ACC112 (cell line): Measurements from ENCODE around the gene PCDHGC5.

Experiments used
- H2AFZ ChIP-seq: fragments of 200-600 bp; sonication (generic); one replicate; pipeline ENCODE4 v1.6.0; 2017; ENCODE audit warnings: antibody characterized with exemption, low read length; ENCODE audit not compliant: unreplicated experiment
- H3K27ac ChIP-seq: fragments of 200-600 bp; sonication (generic); 2 replicates; pipeline ENCODE4 v1.5.1; 2014; ENCODE audit warnings: low read depth, mild to moderate bottlenecking, antibody characterized with exemption, low read length, moderate library complexity
- H3K27me3 ChIP-seq: fragments of 200-600 bp; sonication (generic); 2 replicates; pipeline ENCODE4 v1.6.1; 2014; ENCODE audit warnings: mild to moderate bottlenecking, antibody characterized with exemption, low read length, moderate library complexity, mixed read lengths; ENCODE audit not compliant: insufficient read depth
- H3K36me3 ChIP-seq: fragments of 200-600 bp; sonication (generic); 2 replicates; pipeline ENCODE4 v1.6.1; 2016; ENCODE audit warnings: mild to moderate bottlenecking, antibody characterized with exemption, low read length, moderate library complexity, mixed read lengths; ENCODE audit not compliant: insufficient read depth
- H3K4me1 ChIP-seq: fragments of 200-600 bp; sonication (generic); one replicate; pipeline ENCODE4 v1.6.1; 2016; ENCODE audit warnings: low read length, mixed read lengths; ENCODE audit not compliant: insufficient read depth, unreplicated experiment, control insufficient read depth
- H3K4me3 ChIP-seq: fragments of 200-600 bp; sonication (generic); 2 replicates; pipeline ENCODE4 v1.5.1; 2014; ENCODE audit warnings: mild to moderate bottlenecking, low read depth, low read length
- H3K79me2 ChIP-seq: fragments of 200-600 bp; sonication (generic); one replicate; pipeline ENCODE4 v1.6.0; 2016; ENCODE audit warnings: low read length; ENCODE audit not compliant: control insufficient read depth, unreplicated experiment, insufficient read depth

The PCDHGC5 gene

GRCh38 chr5:141491323-141492167 is 2.7 kb downstream of the PCDHGC5 start:
- Histone ChIP-seq H2AFZ (no peak overlapping the region), H3K79me2 (no peaks in the 10 kb centered on the region), H3K27ac (no peak overlapping the region)

GRCh38 chr5:141492168-141492885 is 3.4 kb downstream of the PCDHGC5 start:
- Histone ChIP-seq H3K27me3 (no peaks in the 10 kb centered on the region), H2AFZ (no peak overlapping the region), H3K27ac (no peak overlapping the region), H3K4me1 (peaks cover 20% of the 10 kb centered on the region), H3K79me2 (no peaks in the 10 kb centered on the region), H3K36me3 (no peaks in the 10 kb centered on the region), H3K4me3 (no peak overlapping the region)

More at GRCh38 chr5:141491323-141492167, 2.7 kb downstream of the PCDHGC5 start:
- H3K4me1 ChIP-seq: peaks cover 20% of the 10 kb centered on the region
- H3K27me3 ChIP-seq: no peaks in the 10 kb centered on the region
- no peaks in the 10 kb centered on the region for H3K36me3 ChIP-seq
- no peak overlapping the region for H3K4me3 ChIP-seq

GRCh38 chr5:141493500-141494422 is 4.9 kb downstream of the PCDHGC5 start:
- Histone ChIP-seq H3K4me1 (peaks cover 12% of the 10 kb centered on the region), H3K27me3 (no peaks in the 10 kb centered on the region), H3K4me3 (no peak overlapping the region), H3K79me2 (no peaks in the 10 kb centered on the region), H2AFZ (no peak overlapping the region), H3K36me3 (no peaks in the 10 kb centered on the region), H3K27ac (no peak overlapping the region)

GRCh38 chr5:141494761-141495452 is 6.0 kb downstream of the PCDHGC5 start:
- Histone ChIP-seq H3K27me3 (no peaks in the 10 kb centered on the region), H3K27ac (no peak overlapping the region), H3K4me3 (no peak overlapping the region), H2AFZ (no peak overlapping the region), H3K79me2 (no peaks in the 10 kb centered on the region), H3K4me1 (peaks cover under 1% of the 10 kb centered on the region), H3K36me3 (no peaks in the 10 kb centered on the region)

- no peaks in the 10 kb centered on the region for H3K79me2 ChIP-seq
- H3K4me3 ChIP-seq: no peak overlapping the region
- no peaks in the 10 kb centered on the region for H3K27me3 ChIP-seq
- H2AFZ ChIP-seq: no peak overlapping the region
- no peak overlapping the region for H3K27ac ChIP-seq
- H3K4me1 ChIP-seq: no peaks in the 10 kb centered on the region
- no peaks in the 10 kb centered on the region for H3K36me3 ChIP-seq
Observed at GRCh38 chr5:141495453-141495811, 6.6 kb downstream of the PCDHGC5 start.

- H3K4me1 ChIP-seq: no peaks in the 10 kb centered on the region
- no peak overlapping the region for H3K4me3 ChIP-seq
- H3K27ac ChIP-seq: no peak overlapping the region
- no peaks in the 10 kb centered on the region for H3K27me3 ChIP-seq
- H2AFZ ChIP-seq: no peak overlapping the region
- no peaks in the 10 kb centered on the region for H3K36me3 ChIP-seq
- no peaks in the 10 kb centered on the region for H3K79me2 ChIP-seq
Observed at GRCh38 chr5:141496038-141496437, 7.2 kb downstream of the PCDHGC5 start.

- H3K4me1 ChIP-seq: no peaks in the 10 kb centered on the region
- H3K79me2 ChIP-seq: no peaks in the 10 kb centered on the region
- H2AFZ ChIP-seq: no peak overlapping the region
- no peaks in the 10 kb centered on the region for H3K27me3 ChIP-seq
- H3K27ac ChIP-seq: no peak overlapping the region
- no peaks in the 10 kb centered on the region for H3K36me3 ChIP-seq
- H3K4me3 ChIP-seq: no peak overlapping the region
Observed at GRCh38 chr5:141501761-141502160, 12.9 kb downstream of the PCDHGC5 start.

GRCh38 chr5:141503681-141504080 is 14.8 kb downstream of the PCDHGC5 start:
- Histone ChIP-seq H2AFZ (no peak overlapping the region), H3K4me1 (peaks cover 18% of the 10 kb centered on the region), H3K27ac (no peak overlapping the region), H3K27me3 (no peaks in the 10 kb centered on the region), H3K36me3 (no peaks in the 10 kb centered on the region), H3K79me2 (no peaks in the 10 kb centered on the region), H3K4me3 (no peak overlapping the region)

- H3K27me3 ChIP-seq: no peaks in the 10 kb centered on the region
- no peaks in the 10 kb centered on the region for H3K79me2 ChIP-seq
- H2AFZ ChIP-seq: no peak overlapping the region
- H3K4me3 ChIP-seq: no peak overlapping the region
- H3K36me3 ChIP-seq: no peaks in the 10 kb centered on the region
- no peak overlapping the region for H3K27ac ChIP-seq
- H3K4me1 ChIP-seq: peaks cover 19% of the 10 kb centered on the region
Observed at GRCh38 chr5:141504216-141504615, 15.3 kb downstream of the PCDHGC5 start.
